NCI-H2196 (cell line): ENCODE measurements around the gene CYBRD1.
A peak's percentile ranks its signal among the peaks of the same experiment; 100 is the strongest.

Experiments used
- DNase-seq: peaks from one replicate; lab custom pipeline; 2025; ENCODE audit not compliant: unreplicated experiment; lab: John Stamatoyannopoulos, UW

CYBRD1 gene

GRCh38 chr2:171598713-171599319 lies 76.5 kb downstream of the CYBRD1 start:
- peak; percentile 58 for DNase-seq

- DNase-seq = no peak
Measured at GRCh38 chr2:171600126-171600525, 77.9 kb downstream of the CYBRD1 start.

GRCh38 chr2:171602352-171602751 lies 80.1 kb downstream of the CYBRD1 start:
- DNase-seq = no peak
